ENCODE data around the gene MCMBP.

Gene MCMBP

GRCh38 chr10:119781498-119781897 lies 91.1 kb downstream of the MCMBP start:
- DNase-seq = no peak

- DNase-seq = no peak
Measured at GRCh38 chr10:119780879-119781480, 91.7 kb downstream of the MCMBP start.
